RWPE2 (cell line): Measurements from ENCODE around the gene ZCCHC14.
A peak's percentile ranks its signal among the peaks of the same experiment; 100 is the strongest.

Experiments used
- ATAC-seq: fragments of 200-7000 bp; cut with Tn5 transposase; 3 replicates; pipeline ENCODE4 v1.9.1; 2021; ENCODE audit warnings: low read depth
- DNase-seq: peaks from one replicate; pipeline ENCODE4 v3.0.0-alpha.2; 2020; ENCODE audit warnings: low spot score
- H3K27ac ChIP-seq: fragments of 450-650 bp; 2 replicates; pipeline ENCODE4 v1.5.1; 2017; ENCODE audit warnings: mild to moderate bottlenecking; ENCODE audit not compliant: poor library complexity, severe bottlenecking
- H3K27me3 ChIP-seq: fragments of 250-450 bp; sonication (Bioruptor Pico); 2 replicates; pipeline ENCODE4 v1.5.1; 2021; ENCODE audit warnings: mild to moderate bottlenecking, moderate library complexity; ENCODE audit not compliant: insufficient read depth, poor library complexity, severe bottlenecking
- H3K36me3 ChIP-seq: fragments of 250-450 bp; sonication (Bioruptor Pico); 2 replicates; pipeline ENCODE4 v1.5.1; 2020; ENCODE audit warnings: low read depth, mild to moderate bottlenecking, moderate library complexity
- H3K4me1 ChIP-seq: fragments of 250-450 bp; sonication (Bioruptor Pico); 2 replicates; pipeline ENCODE4 v1.5.1; 2021; ENCODE audit warnings: mild to moderate bottlenecking, moderate library complexity; ENCODE audit not compliant: insufficient read depth, poor library complexity, severe bottlenecking
- H3K4me3 ChIP-seq: fragments of 250-450 bp; sonication (Bioruptor Pico); 2 replicates; pipeline ENCODE4 v1.5.1; 2021; ENCODE audit warnings: mild to moderate bottlenecking, moderate library complexity; ENCODE audit not compliant: severe bottlenecking
- H3K9me3 ChIP-seq: fragments of 250-450 bp; sonication (Bioruptor Pico); 2 replicates; pipeline ENCODE4 v1.5.1; 2021; ENCODE audit warnings: mild to moderate bottlenecking, moderate library complexity; ENCODE audit not compliant: severe bottlenecking
- TF ChIP-seq, protein P1 (sequence below): fragments of 450-650 bp; IDR thresholded peaks from one replicate; pipeline ENCODE4 v1.5.1; 2017; ENCODE audit warnings: mild to moderate bottlenecking, moderate library complexity; ENCODE audit not compliant: poor library complexity, severe bottlenecking

ZCCHC14 gene

DNA sequence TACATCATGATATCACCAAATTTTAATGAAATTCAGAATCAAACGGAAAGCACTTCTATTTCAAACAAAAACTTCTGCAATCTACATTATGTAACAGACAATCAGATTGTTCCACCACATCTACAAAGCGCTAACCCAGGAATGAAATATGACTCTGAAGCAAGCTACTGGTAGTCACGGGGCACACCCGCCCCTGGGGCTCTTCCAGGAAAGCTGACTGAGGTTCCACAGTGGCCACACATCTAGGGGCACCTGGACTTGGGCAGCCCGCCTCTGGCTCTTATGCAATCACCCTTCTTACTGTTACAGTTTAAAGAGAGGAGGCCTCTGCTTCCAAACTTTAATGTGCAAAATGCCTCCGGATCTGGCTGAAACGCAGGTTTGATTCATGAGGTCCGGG is 27.5 kb downstream of the ZCCHC14 start:
- H3K27me3 ChIP-seq, result no peaks in the 10 kb centered on the region
- H3K4me3 ChIP-seq, result no peak overlapping the region
- ATAC-seq (peak; percentile 81), DNase-seq (peak; percentile 86)
- peaks cover 27% of the 10 kb centered on the region for H3K4me1 ChIP-seq
- peak overlapping the region; percentile 72 for H3K27ac ChIP-seq
- peaks cover 3% of the 10 kb centered on the region; the same call in 1 of the 2 replicates for H3K36me3 ChIP-seq
- TF ChIP-seq, protein P1, sequence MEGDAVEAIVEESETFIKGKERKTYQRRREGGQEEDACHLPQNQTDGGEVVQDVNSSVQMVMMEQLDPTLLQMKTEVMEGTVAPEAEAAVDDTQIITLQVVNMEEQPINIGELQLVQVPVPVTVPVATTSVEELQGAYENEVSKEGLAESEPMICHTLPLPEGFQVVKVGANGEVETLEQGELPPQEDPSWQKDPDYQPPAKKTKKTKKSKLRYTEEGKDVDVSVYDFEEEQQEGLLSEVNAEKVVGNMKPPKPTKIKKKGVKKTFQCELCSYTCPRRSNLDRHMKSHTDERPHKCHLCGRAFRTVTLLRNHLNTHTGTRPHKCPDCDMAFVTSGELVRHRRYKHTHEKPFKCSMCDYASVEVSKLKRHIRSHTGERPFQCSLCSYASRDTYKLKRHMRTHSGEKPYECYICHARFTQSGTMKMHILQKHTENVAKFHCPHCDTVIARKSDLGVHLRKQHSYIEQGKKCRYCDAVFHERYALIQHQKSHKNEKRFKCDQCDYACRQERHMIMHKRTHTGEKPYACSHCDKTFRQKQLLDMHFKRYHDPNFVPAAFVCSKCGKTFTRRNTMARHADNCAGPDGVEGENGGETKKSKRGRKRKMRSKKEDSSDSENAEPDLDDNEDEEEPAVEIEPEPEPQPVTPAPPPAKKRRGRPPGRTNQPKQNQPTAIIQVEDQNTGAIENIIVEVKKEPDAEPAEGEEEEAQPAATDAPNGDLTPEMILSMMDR, result no peak
- no peaks in the 10 kb centered on the region for H3K9me3 ChIP-seq

- DNase-seq (no peak), ATAC-seq (peak; percentile 47; the same call in 2 of the 3 replicates)
- H3K4me1 ChIP-seq, result peaks cover 27% of the 10 kb centered on the region
- H3K27ac ChIP-seq, result peak overlapping the region; percentile 72
- TF ChIP-seq, protein P1, result no peak
- H3K27me3 ChIP-seq, result no peaks in the 10 kb centered on the region
- 0 out of 2 replicates have a peak, but pooled peaks cover 2% of the 10 kb centered on the region for H3K36me3 ChIP-seq
- no peaks in the 10 kb centered on the region for H3K9me3 ChIP-seq
- H3K4me3 ChIP-seq, result no peak overlapping the region
These were observed 28.0 kb downstream of the ZCCHC14 start for GRCh38 chr16:87464691-87465300.

DNA sequence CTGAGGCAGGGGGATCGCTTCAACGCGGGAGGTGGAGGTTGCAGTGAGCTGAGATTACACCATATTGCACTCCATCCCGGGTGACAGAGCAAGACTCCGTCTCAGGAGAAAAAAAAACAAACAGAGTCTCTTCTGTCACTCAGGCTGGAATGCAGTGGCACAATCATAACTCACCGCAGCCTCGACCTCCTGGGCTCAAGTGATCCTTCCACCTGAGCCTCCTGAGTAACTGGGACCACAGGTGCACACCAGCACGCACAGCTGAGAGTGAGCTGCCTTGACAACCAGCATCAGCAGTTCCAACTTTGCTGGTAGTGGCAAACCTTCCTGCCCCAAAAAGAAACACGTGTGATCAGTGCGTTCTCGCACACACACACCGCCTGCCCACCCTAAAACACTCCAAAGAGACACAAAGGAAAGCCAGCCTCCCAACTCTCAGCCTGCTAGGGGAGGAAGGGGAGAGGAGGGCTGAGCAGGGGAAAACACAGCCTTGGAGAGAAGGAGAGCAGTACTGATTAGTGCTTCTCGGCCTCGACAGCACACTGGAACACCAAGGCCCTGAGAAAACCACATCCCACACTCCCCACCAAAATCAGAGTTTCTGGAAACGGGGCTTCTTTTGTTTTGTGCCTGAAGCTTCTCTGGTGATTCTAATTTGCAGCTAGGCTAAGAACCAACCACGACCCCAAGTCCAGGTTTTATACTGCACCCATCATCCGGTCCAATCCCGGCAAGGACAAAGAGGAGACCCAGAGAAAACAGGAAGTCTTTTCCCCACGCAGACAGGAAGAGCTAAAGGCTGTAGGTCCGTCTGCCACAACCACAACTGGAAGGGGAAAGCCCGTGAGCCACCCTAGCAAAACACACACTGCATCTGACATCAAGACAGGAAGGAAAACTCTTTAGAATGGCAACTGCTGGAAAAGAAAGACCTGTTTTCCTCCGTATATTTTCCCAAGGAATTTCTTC is 28.8 kb downstream of the ZCCHC14 start:
- DNase-seq (no peak), ATAC-seq (no peak)
- Histone ChIP-seq H3K4me1 (peaks cover 27% of the 10 kb centered on the region), H3K27ac (peak overlapping the region; percentile 72), H3K9me3 (no peaks in the 10 kb centered on the region), H3K4me3 (no peak overlapping the region), H3K36me3 (0 out of 2 replicates have a peak, but pooled peaks cover 3% of the 10 kb centered on the region), H3K27me3 (no peaks in the 10 kb centered on the region)
- TF ChIP-seq, protein P1, result no peak

GRCh38 chr16:87461466-87461991 is 31.3 kb downstream of the ZCCHC14 start:
- Histone ChIP-seq H3K27ac (peak overlapping the region; percentile 15), H3K4me3 (peak overlapping the region; percentile 1), H3K4me1 (peaks cover 43% of the 10 kb centered on the region)

More at GRCh38 chr16:87461466-87461991, 31.3 kb downstream of the ZCCHC14 start:
- TF ChIP-seq, protein P1, result peak; percentile 77
- Histone ChIP-seq H3K9me3 (no peaks in the 10 kb centered on the region), H3K27me3 (no peaks in the 10 kb centered on the region), H3K36me3 (peaks cover 16% of the 10 kb centered on the region)
- DNase-seq (peak; percentile 96), ATAC-seq (peak; percentile 85)
